ENCODE results near the gene HMGN5. TPM values are rescaled to one million over a fixed set of nuclear protein-coding genes. Genes with fewer than 3 reads are reported as not detected.

The HMGN5 gene
- total and polyA plus RNA-seq, 11 donors: 0.56 to 8.8 (median 2.5) TPM

GRCh38 chrX:81206476-81206875 is 4.8 kb upstream of the HMGN5 start:
- Histone ChIP-seq H3K36me3 (no peaks in the 10 kb centered on the region), H3K27ac (peak overlapping the region in 1 of 12 donors; percentile 11), H3K9me3 (no peaks in the 10 kb centered on the region), H3K4me1 (peaks cover 0 to 4% (median 0%) of the 10 kb centered on the region in 12 donors), H3K4me3 (no peak overlapping the region), H3K27me3 (no peaks in the 10 kb centered on the region)
- intact Hi-C loops (cut with DNase I): loop anchor here in 1 of 10 donors (10.0 kb wide), 1 partner anchor 58 kb away; no protein-coding TSS in a partner anchor
- ATAC-seq (no peak), DNase-seq (no peak)
- TF ChIP-seq POLR2A (IDR thresholded peaks at IDR 0.05) (no peak), CTCF (IDR thresholded peaks at IDR 0.05) (no peak)
- 39 to 50% (median 44%) methylated on average over 1 of the region's 1 CpG for WGBS, 4 donors

DNA sequence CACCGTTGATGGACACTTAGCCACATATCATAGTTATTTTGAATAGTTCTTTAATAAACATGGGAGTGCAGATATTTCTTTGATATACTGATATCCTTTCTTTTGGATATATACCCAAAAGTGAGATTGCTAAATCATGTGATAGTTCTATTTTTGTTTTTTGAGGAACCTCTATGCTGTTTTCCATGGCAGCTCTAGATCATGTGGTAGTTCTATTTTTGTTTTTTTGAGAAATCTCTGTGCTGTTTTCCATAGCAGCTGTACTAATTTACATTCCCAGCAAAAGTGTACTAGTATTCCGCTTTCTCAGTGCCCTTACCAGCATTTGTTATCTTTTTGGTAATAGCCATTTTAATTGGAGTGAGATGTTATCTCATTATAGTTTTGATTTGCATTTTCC is 3.8 kb upstream of the HMGN5 start:
- 66 to 96% (median 79%) methylated on average over 2 of the region's 2 CpGs for WGBS, 4 donors
- TF ChIP-seq POLR2A (IDR thresholded peaks at IDR 0.05): no peak
- TF ChIP-seq CTCF (IDR thresholded peaks at IDR 0.05): no peak
- DNase-seq (no peak), ATAC-seq (no peak)
- H3K9me3 ChIP-seq: no peaks in the 10 kb centered on the region
- intact Hi-C loops (cut with DNase I): loop anchor here in 1 of 10 donors (10.0 kb wide), 1 partner anchor 59 kb away; no protein-coding TSS in a partner anchor
- H3K27me3 ChIP-seq: no peaks in the 10 kb centered on the region
- peaks cover 0 to 12% (median 0%) of the 10 kb centered on the region in 12 donors for H3K4me1 ChIP-seq
- H3K36me3 ChIP-seq: no peaks in the 10 kb centered on the region
- H3K27ac ChIP-seq: peak overlapping the region in 1 of 12 donors; percentile 11
- no peak overlapping the region for H3K4me3 ChIP-seq

- no peaks in the 10 kb centered on the region for H3K9me3 ChIP-seq
- 0 to 45% (median 16%) methylated on average over 1 of the region's 1 CpG for WGBS, 4 donors
- ATAC-seq (peak in 1 of 4 donors; percentile 6), DNase-seq (no peak)
- no peaks in the 10 kb centered on the region for H3K27me3 ChIP-seq
- no peaks in the 10 kb centered on the region for H3K36me3 ChIP-seq
- H3K4me3 ChIP-seq: peak overlapping the region in 10 of 12 donors; percentile 19 to 87 (median 62)
- peaks cover 0 to 13% (median 0%) of the 10 kb centered on the region in 12 donors for H3K4me1 ChIP-seq
- peak overlapping the region in 9 of 12 donors; percentile 53 to 82 (median 71) for H3K27ac ChIP-seq
- intact Hi-C loops (cut with DNase I): loop anchor here in 1 of 10 donors (10.0 kb wide), 1 partner anchor 62 kb away; no protein-coding TSS in a partner anchor
- TF ChIP-seq CTCF (IDR thresholded peaks at IDR 0.05) (no peak), POLR2A (IDR thresholded peaks at IDR 0.05) (no peak)
Observed at GRCh38 chrX:81202943-81203342, 1.2 kb upstream of the HMGN5 start.

- H3K27me3 ChIP-seq: no peaks in the 10 kb centered on the region
Observed at GRCh38 chrX:81202456-81202819, 725 bp upstream of the HMGN5 start.

More at GRCh38 chrX:81202456-81202819, 725 bp upstream of the HMGN5 start:
- peak in 2 of 4 donors; percentile 6 to 15 for ATAC-seq
- peak overlapping the region; percentile 2 to 87 (median 59) for H3K4me3 ChIP-seq
- intact Hi-C loops (cut with DNase I): loop anchor here in 1 of 10 donors (10.0 kb wide), 1 partner anchor 62 kb away; no protein-coding TSS in a partner anchor
- H3K4me1 ChIP-seq: peaks cover 0 to 13% (median 0%) of the 10 kb centered on the region in 12 donors
- peak overlapping the region; percentile 36 to 82 (median 70) for H3K27ac ChIP-seq
- no peaks in the 10 kb centered on the region for H3K9me3 ChIP-seq
- no peak for DNase-seq
- TF ChIP-seq CTCF (IDR thresholded peaks at IDR 0.05) (no peak), POLR2A (IDR thresholded peaks at IDR 0.05) (no peak)
- WGBS, 4 donors: 0 to 36% (median 17%) methylated on average over 8 of the region's 8 CpGs
- no peaks in the 10 kb centered on the region for H3K36me3 ChIP-seq

Measured in heart left ventricle (tissue), 16 donors.